ENCODE results near the gene USP53.
"Not testable (repeated sequence)": the region's sequence is repeated elsewhere in the genome, so short reads cannot be mapped to it uniquely, and the experiment has no call there.

Gene USP53

DNA sequence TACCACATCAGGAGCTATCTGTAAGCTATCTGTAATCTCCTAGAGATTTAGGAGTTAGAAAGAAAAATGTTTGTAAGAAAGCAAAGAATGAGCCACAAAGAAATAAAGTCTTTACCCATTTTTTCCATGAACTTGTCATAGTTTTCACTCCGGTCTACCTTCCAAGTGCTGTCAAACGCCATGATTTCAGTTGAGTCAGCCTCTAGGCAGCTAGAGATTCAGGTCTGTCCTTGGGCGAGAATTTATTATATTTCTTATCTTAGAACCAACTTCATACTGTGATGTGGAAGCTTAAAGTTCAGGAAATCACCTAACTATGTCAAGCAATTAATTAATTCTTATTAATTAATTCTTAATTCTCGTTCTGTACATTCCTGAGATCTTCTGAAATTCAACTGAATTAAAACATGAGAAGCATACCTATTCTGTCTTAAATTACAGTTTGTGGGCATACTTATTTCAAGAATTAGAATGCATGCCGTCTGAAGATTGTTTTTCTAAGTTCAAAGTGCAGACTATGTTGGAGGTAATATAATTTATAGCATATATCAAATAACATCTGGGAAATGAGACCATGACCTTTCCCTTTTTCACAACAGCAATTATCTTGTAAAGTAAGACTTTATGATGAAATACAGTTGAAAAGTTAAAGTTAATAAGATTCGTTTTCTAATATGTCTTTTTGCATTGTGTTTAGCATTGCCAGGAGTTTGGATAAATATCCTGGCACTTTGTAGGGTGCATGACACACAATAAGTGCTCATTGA is 109.6 kb downstream of the USP53 start, which contains the start of gene FABP2:
Gene FABP2 (minus strand): TSS at position 218 of the 767 bp plus-strand sequence. CDS start 36 bp downstream, at position 182.
- DNase-seq (ENCODE audit: low read depth) = no peak

GRCh38 chr4:119328695-119329094 is 116.2 kb downstream of the USP53 start:
- no peak for DNase-seq (ENCODE audit: low read depth)

DNA sequence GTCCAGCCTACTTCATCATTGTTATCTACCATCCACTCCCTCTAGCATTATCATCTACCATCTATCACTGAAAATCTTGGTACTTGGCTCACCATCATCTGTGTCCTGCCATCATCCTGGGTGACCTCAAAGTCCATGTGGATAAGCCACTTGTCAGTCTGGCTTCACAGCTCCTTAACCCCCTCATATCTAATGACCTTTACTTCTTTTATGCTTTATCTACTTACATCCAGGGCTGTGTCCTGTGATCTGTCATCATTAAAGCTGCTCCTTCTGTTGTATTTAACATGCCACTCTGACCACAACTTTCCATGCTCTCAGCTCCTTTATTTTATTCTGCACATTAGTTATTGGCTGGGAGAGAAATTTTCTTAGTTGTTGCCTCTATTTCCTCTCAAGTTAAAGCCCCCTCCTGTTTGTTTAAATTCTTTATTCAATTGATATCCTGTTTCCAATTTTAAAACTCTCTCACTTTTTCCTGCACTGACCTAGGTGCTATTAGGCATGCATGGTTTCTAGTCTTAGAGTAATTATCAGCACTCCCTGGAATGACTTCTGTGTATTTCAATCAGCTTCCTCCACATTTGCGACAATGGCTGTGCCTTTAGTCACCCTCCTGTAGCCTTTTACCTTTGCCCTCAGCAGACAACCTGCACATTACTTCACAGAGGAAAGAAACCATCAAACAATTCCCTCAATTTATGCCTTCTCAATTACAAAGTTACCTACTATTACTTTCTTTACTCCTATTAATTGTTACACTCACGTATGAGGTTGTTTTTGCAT is 117.5 kb downstream of the USP53 start:
- DNase-seq (ENCODE audit: low read depth) = no peak

DNA sequence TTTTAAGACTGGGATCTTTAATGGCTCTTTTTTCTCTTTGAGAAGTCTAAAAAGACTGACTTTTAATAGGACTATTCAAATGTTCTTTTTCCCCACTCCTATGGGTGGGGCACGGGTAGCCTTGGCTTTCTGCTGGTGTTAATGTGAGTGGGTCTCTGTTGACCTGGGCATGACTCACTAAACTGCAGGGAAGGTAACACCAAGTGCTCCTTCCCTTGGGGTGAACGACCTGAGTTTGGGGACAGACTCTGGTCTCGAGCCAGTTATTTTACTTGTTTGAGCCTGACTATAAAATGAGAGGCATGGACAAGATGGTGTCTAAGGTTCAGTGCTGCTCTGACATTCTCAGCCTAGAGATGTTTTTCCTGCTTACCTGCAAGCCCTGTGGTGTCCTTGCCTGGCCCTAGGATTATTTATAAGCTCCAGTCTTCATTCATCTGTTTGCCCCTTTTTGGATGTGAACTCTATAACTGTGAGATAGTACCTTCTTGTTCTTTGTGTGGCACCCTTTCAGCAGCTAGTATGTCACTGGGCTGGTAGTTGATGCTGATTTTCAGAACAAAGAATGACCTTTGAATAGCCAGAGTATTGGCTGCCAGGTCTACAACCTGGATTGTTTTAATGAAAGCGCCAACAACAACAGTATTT is 123.9 kb downstream of the USP53 start:
- not testable (repeated sequence) for DNase-seq (ENCODE audit: low read depth)

DNA sequence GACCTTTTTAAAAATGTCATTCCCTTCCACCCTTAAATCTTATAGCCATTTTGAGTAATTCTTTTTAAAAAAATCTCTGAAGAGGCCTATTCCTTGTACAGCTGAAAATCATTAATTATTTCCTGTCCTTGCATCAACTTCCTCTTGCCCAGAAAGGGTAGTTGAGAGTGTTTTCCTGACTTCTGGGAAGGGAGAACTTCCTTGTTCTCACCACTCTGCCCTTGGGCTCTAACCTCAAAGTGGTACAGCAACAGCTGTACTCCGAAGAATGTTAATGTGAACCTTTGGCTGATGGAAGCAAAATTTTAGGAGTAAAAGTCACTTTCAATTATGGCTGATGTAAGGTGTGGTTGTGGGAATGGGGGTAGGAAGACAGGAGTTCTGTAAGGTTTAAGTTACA is 124.5 kb downstream of the USP53 start:
- no peak for DNase-seq (ENCODE audit: low read depth)

- DNase-seq (ENCODE audit: low read depth) = not testable (repeated sequence)
Observed at GRCh38 chr4:119339895-119340294, 127.4 kb downstream of the USP53 start.

GRCh38 chr4:119343293-119343692 is 130.8 kb downstream of the USP53 start:
- not testable (repeated sequence) for DNase-seq (ENCODE audit: low read depth)

Measured in stimulated activated CD8-positive, alpha-beta memory T cell treated with anti-CD3 and anti-CD28 coated beads, Interleukin-4, amount 100 ng/mL, for 24 hours (primary cell).